Endothelial cell of umbilical vein (primary cell): ENCODE data around the gene ZNRF1. TPM values are rescaled to one million over a fixed set of nuclear protein-coding genes. Genes with fewer than 3 reads are reported as not detected.

ENCODE experiments used
- BruUV-seq: library from RNA; stranded (reverse); fragments of 400-500 nt; replicated peaks from 2 replicates; lab custom pipeline; 2021; lab: Mats Ljungman, UMichigan
- CTCF ChIA-PET: fragments of 300-600, 350-600 bp; sonication (Branson Sonifier 250); formaldehyde crosslinking; loops from one replicate; lab custom pipeline; 2021; ENCODE audit warnings: antibody characterized with exemption, inconsistent platforms; lab: Charles Lee
- POLR2A ChIA-PET: fragments of 300-600, 350-600 bp; sonication (Branson Sonifier 250); formaldehyde crosslinking; loops from one replicate; lab custom pipeline; 2021; ENCODE audit warnings: antibody characterized with exemption, inconsistent platforms; lab: Charles Lee
- DNase-seq: peaks from one replicate; pipeline ENCODE4 v3.0.0-alpha.2; 2011; ENCODE audit warnings: low read depth, low spot score
- FAIRE-seq: peaks from 2 replicates; lab custom pipeline; 2011; peaks lifted over from hg19 to GRCh38; lab: Jason Lieb, UNC
- H2AFZ ChIP-seq: 2 replicates; pipeline ENCODE4 v1.6.0; 2012; ENCODE audit warnings: low read depth, low read length, control low read depth, inconsistent platforms
- H3K27ac ChIP-seq: 2 replicates; pipeline ENCODE4 v1.5.1; 2011; ENCODE audit warnings: low read depth, mild to moderate bottlenecking, control low read depth, low read length, moderate library complexity; ENCODE audit not compliant: insufficient read depth
- H3K27me3 ChIP-seq, 2 experiments: 2 replicates each; pipeline versions ENCODE4 v1.6.0 to v1.6.1; 2011; ENCODE audit warnings: low read length in 2 of 2, mixed read lengths in 1 of 2; ENCODE audit not compliant: control insufficient read depth in 2 of 2, insufficient read depth in 2 of 2
- H3K36me3 ChIP-seq, 2 experiments: 2 replicates in 1 of 2; 3 replicates in 1 of 2; pipeline ENCODE4 v1.5.1; 2011; ENCODE audit warnings: low read length in 2 of 2, mild to moderate bottlenecking in 1 of 2, moderate library complexity in 1 of 2; ENCODE audit not compliant: control insufficient read depth in 2 of 2, insufficient read depth in 2 of 2; ENCODE audit errors: extremely low read depth in 1 of 2
- H3K4me1 ChIP-seq: 3 replicates; pipeline ENCODE4 v1.5.1; 2011; ENCODE audit warnings: mild to moderate bottlenecking, low read length; ENCODE audit not compliant: control insufficient read depth, insufficient read depth; ENCODE audit errors: extremely low read depth
- H3K4me2 ChIP-seq: 2 replicates; pipeline ENCODE4 v1.6.1; 2011; ENCODE audit warnings: low read length, control low read depth, mixed read lengths; ENCODE audit not compliant: insufficient read depth
- H3K4me3 ChIP-seq, 3 experiments: fragments of 200-600 bp in 1 of 3; sonication (generic), shearing (Covaris generic) in 1 of 3; replicated peaks in 1 of 3; 2 replicates each; pipeline ENCODE4 v1.5.1; 2011 to 2016; ENCODE audit warnings: control low read depth in 3 of 3, low read length in 3 of 3, mild to moderate bottlenecking in 2 of 3, inconsistent platforms in 1 of 3, low read depth in 1 of 3, moderate library complexity in 1 of 3; ENCODE audit not compliant: insufficient read depth in 1 of 3
- H3K79me2 ChIP-seq: 2 replicates; pipeline ENCODE4 v1.6.0; 2012; ENCODE audit warnings: low read length, inconsistent platforms; ENCODE audit not compliant: control insufficient read depth, insufficient read depth
- H3K9ac ChIP-seq: replicated peaks from 2 replicates; pipeline ENCODE3; 2011; ENCODE audit warnings: low read length, control low read depth; ENCODE audit not compliant: insufficient read depth; ENCODE audit errors: extremely low read depth
- H3K9me1 ChIP-seq: replicated peaks from 3 replicates; pipeline ENCODE4 v1.6.0; 2011; ENCODE audit warnings: mild to moderate bottlenecking, low read length; ENCODE audit not compliant: control insufficient read depth, insufficient read depth; ENCODE audit errors: extremely low read depth
- H3K9me3 ChIP-seq: replicated peaks from 2 replicates; pipeline ENCODE4 v1.5.1; 2012; ENCODE audit warnings: low read length, inconsistent platforms; ENCODE audit not compliant: control insufficient read depth, insufficient read depth
- H4K20me1 ChIP-seq: replicated peaks from 2 replicates; pipeline ENCODE3; 2011; ENCODE audit warnings: mild to moderate bottlenecking, low read length; ENCODE audit not compliant: control insufficient read depth, insufficient read depth; ENCODE audit errors: extremely low read depth
- EZH2 ChIP-seq: IDR thresholded peaks from 2 replicates; pipeline ENCODE4 v1.6.1; 2012; ENCODE audit warnings: borderline replicate concordance, low read depth, mild to moderate bottlenecking, moderate library complexity, low read length, inconsistent platforms; ENCODE audit not compliant: severe bottlenecking
- FOS ChIP-seq: IDR thresholded peaks from 2 replicates; pipeline ENCODE4 v1.6.1; 2011; ENCODE audit warnings: mild to moderate bottlenecking, low read length, moderate library complexity, borderline replicate concordance; ENCODE audit not compliant: insufficient read depth
- GATA2 ChIP-seq: IDR thresholded peaks from 2 replicates; pipeline ENCODE4 v1.7.0; 2011; ENCODE audit warnings: low read depth, mild to moderate bottlenecking, moderate library complexity, mixed read lengths, low read length; ENCODE audit not compliant: insufficient read length, insufficient read depth
- JUN ChIP-seq: IDR thresholded peaks from 2 replicates; pipeline ENCODE4 v1.6.1; 2011; ENCODE audit warnings: borderline replicate concordance, low read depth; ENCODE audit not compliant: insufficient read length, insufficient read depth
- MYC ChIP-seq: IDR thresholded peaks from one replicate; pipeline ENCODE4 v1.6.1; 2011; ENCODE audit warnings: mild to moderate bottlenecking, low read depth, low read length
- POLR2A ChIP-seq: IDR thresholded peaks from 2 replicates; pipeline ENCODE4 v1.6.1; 2012; ENCODE audit warnings: low read depth, mild to moderate bottlenecking, control low read depth, low read length
- dilution Hi-C: fragments of 300-500 bp; cut with MboI; formaldehyde crosslinking; loops from one replicate; pipeline ENCODE4 v1.15.0; 2019; ENCODE audit warnings: low sequenced_read_pairs; ENCODE audit not compliant: extremely low pct_ligation_motif_present
- intact Hi-C: fragments of 100-400 bp; cut with micrococcal nuclease; formaldehyde crosslinking; loops from one replicate; pipeline ENCODE4 v1.10.0; 2022
- polyA plus RNA-seq, 4 experiments: library from polyadenylated mRNA; depleted of rRNA in 3 of 4; stranded (reverse) in 3 of 4; unstranded in 1 of 4; fragments of >200 nt; gene quantifications; 2 replicates each; pipeline versions ENCODE4 v1.2.1 to v1.2.3, GENCODE V29; 2011 to 2012; ENCODE audit warnings: missing spikeins in 1 of 4
- total RNA-seq: library from RNA; stranded (reverse); gene quantifications from 2 replicates; pipeline ENCODE4 v1.2.3, GENCODE V29; 2021
- TF ChIP-seq, protein P1 (sequence below), 2 donors: IDR thresholded peaks; 1 replicate in 1 of 2; 2 replicates in 1 of 2; pipeline ENCODE4 v1.5.1; 2011; ENCODE audit warnings: low read length in 2 of 2, mild to moderate bottlenecking in 2 of 2, moderate library complexity in 2 of 2, control low read depth in 1 of 2, inconsistent platforms in 1 of 2, low read depth in 1 of 2; ENCODE audit not compliant: insufficient read depth in 1 of 2; ENCODE audit errors: extremely low read depth in 1 of 2
- TF ChIP-seq, protein P2 (sequence below): IDR thresholded peaks from 2 replicates; pipeline ENCODE4 v1.6.1; 2011; ENCODE audit not compliant: insufficient read depth, insufficient read length

The ZNRF1 gene
- total and polyA plus RNA-seq, 2 donors (not counting 3 experiments of a cell fraction or from before 2014, with no cell fraction given): 23.7 to 34.9 TPM

DNA sequence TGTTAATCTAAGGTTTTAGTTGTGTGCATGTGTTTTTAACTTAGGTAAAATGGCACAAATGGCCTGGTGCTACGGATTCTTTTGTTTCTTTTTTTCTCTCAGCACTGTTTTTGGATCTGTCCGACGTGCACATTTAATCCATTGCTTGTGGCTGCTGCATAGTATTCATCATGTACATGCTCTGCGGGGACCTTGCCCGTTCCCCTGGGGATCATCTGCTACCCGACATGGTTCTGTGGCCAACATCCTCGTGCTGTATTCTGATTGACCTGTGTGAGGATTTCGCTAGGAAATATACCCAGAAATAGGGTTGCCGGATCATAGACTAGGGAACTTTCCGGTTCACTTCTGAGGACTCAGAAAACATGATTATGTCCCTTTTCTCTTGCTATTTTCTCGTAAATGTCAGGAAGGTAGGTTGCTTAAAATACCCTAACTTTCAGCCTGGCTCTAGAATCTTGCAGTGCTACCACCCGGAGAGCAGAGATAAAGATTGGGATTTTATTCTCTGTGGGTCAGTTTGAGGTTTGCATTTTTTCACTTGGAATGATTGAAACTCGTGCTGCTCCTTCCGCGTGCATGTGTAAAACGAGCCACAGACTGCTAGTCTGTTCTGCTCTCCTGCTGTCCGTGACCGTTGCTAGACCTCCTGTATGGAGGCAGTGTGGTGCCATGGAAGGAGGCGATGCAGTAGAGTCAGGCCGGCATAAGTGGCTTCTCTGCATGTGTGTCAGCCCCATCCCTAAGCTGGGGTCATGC is 74.9 kb downstream of the ZNRF1 start:
- TF ChIP-seq JUN: no peak
- no peak overlapping the region for H2AFZ ChIP-seq
- DNase-seq (no peak), FAIRE-seq (no peak)
- H3K4me2 ChIP-seq: no peak overlapping the region
- ChIA-PET POLR2A (no interaction called here), CTCF (interaction anchor here (0.6 to 2.0 kb wide), 4 partner anchors 11 to 58 kb away, joined by 3 to 14 read pairs (median 4); no protein-coding TSS in a partner anchor)
- no peaks in the 10 kb centered on the region for H3K9me1 ChIP-seq
- H3K4me3 ChIP-seq: no peak overlapping the region
- no peak overlapping the region for H3K9ac ChIP-seq
- peaks cover 13% of the 10 kb centered on the region for H3K4me1 ChIP-seq
- peaks cover 31% of the 10 kb centered on the region for H3K79me2 ChIP-seq
- H3K36me3 ChIP-seq: no peaks in the 10 kb centered on the region
- H4K20me1 ChIP-seq: peaks cover 2% of the 10 kb centered on the region
- H3K27me3 ChIP-seq: no peaks in the 10 kb centered on the region
- no peaks in the 10 kb centered on the region for H3K9me3 ChIP-seq
- dilution Hi-C loops: no loop called here
- no TSS peak for BruUV-seq
- no peak overlapping the region for H3K27ac ChIP-seq
- intact Hi-C loops: loop anchor here (2.0 kb wide), 1 partner anchor 37 kb away; no protein-coding TSS in a partner anchor

DNA sequence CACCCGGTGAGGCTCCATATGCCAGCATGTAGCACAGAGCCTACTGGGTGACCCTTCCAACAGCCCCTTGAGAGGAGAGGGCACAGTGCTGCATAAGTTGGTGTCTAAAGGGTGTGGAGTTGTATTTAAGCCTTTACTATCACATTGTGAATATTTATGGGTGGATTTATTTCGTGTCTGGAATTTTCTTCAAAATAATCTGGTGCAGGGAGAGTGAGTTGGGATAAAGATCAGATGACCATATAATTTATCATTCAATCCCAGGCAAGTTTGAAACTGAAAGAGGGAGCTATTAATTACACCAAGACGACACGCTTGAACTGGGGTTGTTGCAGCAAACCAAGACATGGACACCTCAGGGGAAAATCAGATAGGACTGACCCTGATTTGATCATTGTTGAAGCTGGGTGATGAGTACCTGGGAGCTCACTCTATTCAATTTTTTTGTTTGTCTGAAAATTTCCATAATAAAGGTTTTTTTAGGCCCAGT is 75.5 kb downstream of the ZNRF1 start:
- H3K4me3 ChIP-seq: no peak overlapping the region
- no peaks in the 10 kb centered on the region for H3K9me1 ChIP-seq
- H3K4me2 ChIP-seq: no peak overlapping the region
- ChIA-PET POLR2A (no interaction called here), CTCF (interaction anchor here (0.8 to 2.0 kb wide), 5 partner anchors 10 to 76 kb away, joined by 3 to 14 read pairs (median 4); partner anchors contain the start of gene ZNRF1)
- dilution Hi-C loops (no loop called here), intact Hi-C loops (loop anchor here (2.0 kb wide), 1 partner anchor 36 kb away; no protein-coding TSS in a partner anchor)
- TF ChIP-seq GATA2 (no peak), MYC (no peak), FOS (no peak), POLR2A (no peak), EZH2 (no peak)
- TF ChIP-seq, protein P1, sequence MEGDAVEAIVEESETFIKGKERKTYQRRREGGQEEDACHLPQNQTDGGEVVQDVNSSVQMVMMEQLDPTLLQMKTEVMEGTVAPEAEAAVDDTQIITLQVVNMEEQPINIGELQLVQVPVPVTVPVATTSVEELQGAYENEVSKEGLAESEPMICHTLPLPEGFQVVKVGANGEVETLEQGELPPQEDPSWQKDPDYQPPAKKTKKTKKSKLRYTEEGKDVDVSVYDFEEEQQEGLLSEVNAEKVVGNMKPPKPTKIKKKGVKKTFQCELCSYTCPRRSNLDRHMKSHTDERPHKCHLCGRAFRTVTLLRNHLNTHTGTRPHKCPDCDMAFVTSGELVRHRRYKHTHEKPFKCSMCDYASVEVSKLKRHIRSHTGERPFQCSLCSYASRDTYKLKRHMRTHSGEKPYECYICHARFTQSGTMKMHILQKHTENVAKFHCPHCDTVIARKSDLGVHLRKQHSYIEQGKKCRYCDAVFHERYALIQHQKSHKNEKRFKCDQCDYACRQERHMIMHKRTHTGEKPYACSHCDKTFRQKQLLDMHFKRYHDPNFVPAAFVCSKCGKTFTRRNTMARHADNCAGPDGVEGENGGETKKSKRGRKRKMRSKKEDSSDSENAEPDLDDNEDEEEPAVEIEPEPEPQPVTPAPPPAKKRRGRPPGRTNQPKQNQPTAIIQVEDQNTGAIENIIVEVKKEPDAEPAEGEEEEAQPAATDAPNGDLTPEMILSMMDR (IDR thresholded peaks at IDR 0.05; ENCODE audit: extremely low read depth in 1 of 2, insufficient read depth in 1 of 2, low read depth in 1 of 2, low read length in 2 of 2): no peak
- TF ChIP-seq, protein P2, sequence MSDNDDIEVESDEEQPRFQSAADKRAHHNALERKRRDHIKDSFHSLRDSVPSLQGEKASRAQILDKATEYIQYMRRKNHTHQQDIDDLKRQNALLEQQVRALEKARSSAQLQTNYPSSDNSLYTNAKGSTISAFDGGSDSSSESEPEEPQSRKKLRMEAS: no peak
- H3K27ac ChIP-seq: no peak overlapping the region
- H3K27me3 ChIP-seq: no peaks in the 10 kb centered on the region
- DNase-seq (no peak), FAIRE-seq (no peak)
- no peaks in the 10 kb centered on the region for H3K9me3 ChIP-seq
- H3K9ac ChIP-seq: no peak overlapping the region
- H4K20me1 ChIP-seq: peaks cover 2% of the 10 kb centered on the region
- H2AFZ ChIP-seq: no peak overlapping the region
- no TSS peak for BruUV-seq
- H3K4me1 ChIP-seq: peaks cover 13% of the 10 kb centered on the region
- H3K79me2 ChIP-seq: peaks cover 35% of the 10 kb centered on the region
- H3K36me3 ChIP-seq: no peaks in the 10 kb centered on the region
